AG10803 (cell line): ENCODE results near the gene ARMC8.

Experiments used
- DNase-seq: peaks from one replicate; pipeline ENCODE4 v3.0.0; 2010; ENCODE audit warnings: low read depth
- H3K4me3 ChIP-seq: 2 replicates; pipeline ENCODE4 v1.5.1; 2011; ENCODE audit warnings: mild to moderate bottlenecking, low read length, control low read depth
- TF ChIP-seq, protein P1 (sequence below): conservative IDR thresholded peaks from 2 replicates; pipeline ENCODE4 v1.5.1; 2011; ENCODE audit warnings: mild to moderate bottlenecking, low read length, control low read depth, inconsistent platforms

Gene ARMC8

DNA sequence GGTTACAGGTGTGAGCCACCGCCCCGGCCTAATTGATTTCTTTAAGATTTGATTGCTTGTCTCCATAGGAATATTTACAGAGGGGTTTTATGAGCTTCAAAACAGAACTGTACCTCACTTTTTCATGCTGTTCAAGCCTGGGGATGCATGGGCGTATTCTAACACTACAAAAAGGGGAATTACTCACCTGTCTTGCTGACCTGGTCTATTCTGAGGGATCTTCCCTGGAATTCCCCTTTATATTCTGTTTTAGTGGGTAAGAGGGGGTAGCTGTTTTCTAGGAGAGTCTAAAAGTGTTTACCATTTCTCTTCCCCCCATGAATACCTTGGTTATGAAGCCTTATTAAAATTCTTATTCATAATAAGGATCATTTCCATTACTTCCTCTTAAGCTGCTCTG, 94.5 kb downstream of the ARMC8 start:
- no peak overlapping the region for H3K4me3 ChIP-seq
- DNase-seq, result no peak
- TF ChIP-seq, protein P1, sequence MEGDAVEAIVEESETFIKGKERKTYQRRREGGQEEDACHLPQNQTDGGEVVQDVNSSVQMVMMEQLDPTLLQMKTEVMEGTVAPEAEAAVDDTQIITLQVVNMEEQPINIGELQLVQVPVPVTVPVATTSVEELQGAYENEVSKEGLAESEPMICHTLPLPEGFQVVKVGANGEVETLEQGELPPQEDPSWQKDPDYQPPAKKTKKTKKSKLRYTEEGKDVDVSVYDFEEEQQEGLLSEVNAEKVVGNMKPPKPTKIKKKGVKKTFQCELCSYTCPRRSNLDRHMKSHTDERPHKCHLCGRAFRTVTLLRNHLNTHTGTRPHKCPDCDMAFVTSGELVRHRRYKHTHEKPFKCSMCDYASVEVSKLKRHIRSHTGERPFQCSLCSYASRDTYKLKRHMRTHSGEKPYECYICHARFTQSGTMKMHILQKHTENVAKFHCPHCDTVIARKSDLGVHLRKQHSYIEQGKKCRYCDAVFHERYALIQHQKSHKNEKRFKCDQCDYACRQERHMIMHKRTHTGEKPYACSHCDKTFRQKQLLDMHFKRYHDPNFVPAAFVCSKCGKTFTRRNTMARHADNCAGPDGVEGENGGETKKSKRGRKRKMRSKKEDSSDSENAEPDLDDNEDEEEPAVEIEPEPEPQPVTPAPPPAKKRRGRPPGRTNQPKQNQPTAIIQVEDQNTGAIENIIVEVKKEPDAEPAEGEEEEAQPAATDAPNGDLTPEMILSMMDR, result no peak

DNA sequence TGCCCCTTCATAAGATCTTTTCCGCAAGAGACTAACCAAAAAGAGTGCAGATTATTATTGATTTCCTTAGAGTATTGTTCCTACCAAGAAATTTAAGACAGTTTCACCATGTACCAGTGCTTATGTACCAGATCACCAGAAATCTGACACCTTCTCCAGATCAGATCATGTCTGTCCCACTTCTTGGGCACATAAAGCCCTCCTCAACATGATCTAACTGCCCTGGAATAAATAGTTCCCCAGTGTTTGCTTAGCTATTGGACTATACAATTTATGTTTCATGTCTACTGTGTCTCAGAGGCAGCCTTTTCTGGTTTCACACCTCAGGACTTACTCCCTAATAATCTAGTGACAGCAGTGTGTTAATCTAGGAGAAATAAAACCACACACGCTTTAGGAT, 95.7 kb downstream of the ARMC8 start:
- TF ChIP-seq, protein P1, result no peak
- DNase-seq, result no peak
- H3K4me3 ChIP-seq, result no peak overlapping the region

DNA sequence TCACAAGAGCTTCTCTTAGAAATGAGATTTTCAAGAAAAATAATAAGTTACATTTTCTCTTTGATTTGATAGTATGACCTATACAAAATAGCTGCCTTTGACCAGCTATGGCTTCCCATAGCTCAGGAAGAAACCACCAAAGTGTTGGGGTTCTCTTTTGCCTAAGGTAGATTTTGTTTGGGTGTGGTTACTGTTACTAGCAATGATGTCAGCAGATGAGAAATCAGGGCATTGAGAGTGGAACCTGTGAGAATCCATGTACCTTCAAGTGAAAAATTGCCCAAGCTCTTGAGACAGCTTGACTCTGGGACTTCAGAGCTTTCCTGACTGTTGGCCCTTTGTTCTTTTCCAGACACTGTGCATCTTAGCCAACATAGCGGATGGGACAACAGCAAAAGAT, 97.0 kb downstream of the ARMC8 start:
- H3K4me3 ChIP-seq, result no peak overlapping the region
- TF ChIP-seq, protein P1, result no peak
- DNase-seq, result no peak

DNA sequence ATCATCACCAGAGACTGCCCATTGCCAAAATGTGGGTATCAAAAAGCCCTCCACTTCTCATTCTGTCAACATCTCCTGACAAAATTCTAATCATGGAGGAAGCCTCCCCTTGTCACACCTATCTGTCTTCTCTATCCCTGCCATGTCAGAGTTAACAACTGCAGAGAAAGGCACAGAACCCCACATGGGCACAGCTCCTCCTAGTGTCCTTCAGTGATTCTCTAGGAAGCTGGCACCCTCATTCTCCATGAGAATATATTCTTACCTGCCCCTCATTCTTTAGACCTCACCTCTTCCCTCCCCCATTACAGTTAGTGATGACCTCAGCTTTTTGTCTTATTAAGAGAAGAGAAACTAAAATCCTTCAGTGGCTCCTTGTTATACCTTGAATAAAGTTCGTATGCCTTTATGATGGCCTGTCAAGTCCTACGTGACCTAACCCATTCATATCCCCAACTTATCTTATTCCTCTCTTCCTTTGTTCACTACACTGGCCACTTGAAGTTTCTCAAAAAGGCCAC, 97.9 kb downstream of the ARMC8 start:
- H3K4me3 ChIP-seq, result no peak overlapping the region
- DNase-seq, result no peak
- TF ChIP-seq, protein P1, result no peak

DNA sequence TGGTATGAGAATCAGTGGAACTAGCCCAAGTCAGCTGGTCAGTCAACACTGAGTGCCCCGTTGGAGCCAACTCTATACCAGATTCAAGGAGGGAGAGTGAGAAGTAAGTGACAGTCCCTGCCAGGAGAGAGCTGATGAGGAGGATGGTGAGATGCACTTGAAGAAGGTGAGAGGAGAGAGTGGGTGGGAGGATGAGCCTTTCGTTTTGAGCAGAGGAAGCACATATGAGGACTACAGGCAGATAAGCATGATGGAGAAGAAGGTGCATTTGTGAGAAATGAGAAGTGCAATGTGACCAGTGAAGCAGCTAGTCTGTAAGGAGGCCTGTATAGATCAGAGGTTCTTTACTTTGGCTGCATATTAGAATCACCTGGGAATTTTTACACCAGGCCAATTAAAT, 102.2 kb downstream of the ARMC8 start:
- H3K4me3 ChIP-seq, result no peak overlapping the region
- TF ChIP-seq, protein P1, result no peak
- no peak for DNase-seq

DNA sequence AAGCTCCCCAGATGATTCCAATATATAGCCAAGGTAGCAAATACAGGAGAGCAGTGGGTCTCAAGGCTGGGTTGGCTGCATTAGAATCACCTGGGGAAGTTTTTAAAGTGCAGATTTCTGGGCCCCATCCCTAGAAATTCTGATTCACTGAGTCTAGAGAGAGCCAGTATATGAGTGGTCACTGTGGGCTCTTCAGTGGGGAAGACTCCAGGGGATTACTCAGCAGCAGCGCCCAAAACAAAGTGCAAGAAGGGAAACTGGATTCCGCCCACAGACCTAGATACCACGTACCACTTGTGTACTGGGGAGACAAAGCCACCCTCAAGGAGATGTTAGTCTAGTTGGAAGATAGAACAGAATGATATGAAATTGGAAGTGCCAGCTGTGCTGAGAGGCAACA, 102.6 kb downstream of the ARMC8 start:
- TF ChIP-seq, protein P1, result no peak
- no peak for DNase-seq

DNA sequence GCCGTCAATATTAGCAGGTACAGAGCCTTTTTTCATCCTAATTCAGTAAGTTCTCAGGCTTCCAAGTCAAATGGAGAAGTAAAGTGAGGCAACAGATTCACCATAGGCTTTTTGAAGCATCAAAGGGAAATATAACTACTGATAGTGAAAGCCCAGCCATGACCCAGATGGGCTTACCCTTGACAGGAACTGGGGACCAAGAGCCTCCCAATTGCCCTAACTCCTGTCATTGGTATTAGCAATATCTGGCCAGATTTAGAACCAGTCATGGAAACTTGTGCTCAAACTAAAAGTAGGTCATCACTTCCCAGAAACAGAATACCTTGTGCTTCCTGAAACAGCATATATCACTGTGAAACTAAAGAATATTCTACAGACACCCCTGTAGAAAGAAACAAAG, 109.5 kb downstream of the ARMC8 start:
- DNase-seq, result no peak
- TF ChIP-seq, protein P1, result no peak
- no peak overlapping the region for H3K4me3 ChIP-seq

More for the DNA sequence above, 102.6 kb downstream of the ARMC8 start:
- H3K4me3 ChIP-seq, result no peak overlapping the region
